ENCODE measurements around the gene MED22.
"Not testable (repeated sequence)": the region's sequence is repeated elsewhere in the genome, so short reads cannot be mapped to it uniquely, and the experiment has no call there.

MED22 gene

DNA sequence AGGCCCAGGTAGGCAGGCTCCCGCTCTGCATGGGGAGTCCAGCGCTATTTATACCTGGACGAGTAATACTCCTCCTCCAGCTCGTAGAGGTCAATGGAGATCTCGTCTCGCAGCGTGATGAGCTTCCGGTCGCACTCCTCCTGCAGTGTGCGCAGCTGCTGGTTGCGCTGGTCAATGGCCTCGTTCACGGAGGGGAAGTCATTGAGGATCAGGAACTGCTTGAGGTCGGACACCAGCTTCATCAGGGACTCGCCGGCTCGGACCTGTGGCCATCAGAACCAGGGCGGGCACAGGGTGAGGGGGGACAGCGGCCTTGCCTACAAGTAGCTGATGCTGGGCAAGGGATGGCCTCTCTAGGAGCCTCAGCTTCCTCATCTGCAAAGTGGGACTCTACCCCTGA is 3.9 kb downstream of the MED22 start:
- Histone ChIP-seq H3K4me1 (ENCODE audit: control insufficient read depth in 1 of 2, insufficient read depth in 2 of 2, low read length in 2 of 2) (peaks cover 8 to 21% of the 10 kb centered on the region in 2 donors), H3K27ac (ENCODE audit: low read length) (no peak overlapping the region), H3K4me3 (ENCODE audit: low read depth in 1 of 2, low read length in 2 of 2) (no peak overlapping the region), H3K9me3 (ENCODE audit: control insufficient read depth in 1 of 2, low read length in 2 of 2) (no peaks in the 10 kb centered on the region), H3K27me3 (ENCODE audit: low read depth, low read length) (no peaks in the 10 kb centered on the region), H3K36me3 (ENCODE audit: control insufficient read depth in 1 of 2, insufficient read depth in 2 of 2, low read length in 2 of 2) (peaks cover 40 to 60% of the 10 kb centered on the region in 2 donors)

DNA sequence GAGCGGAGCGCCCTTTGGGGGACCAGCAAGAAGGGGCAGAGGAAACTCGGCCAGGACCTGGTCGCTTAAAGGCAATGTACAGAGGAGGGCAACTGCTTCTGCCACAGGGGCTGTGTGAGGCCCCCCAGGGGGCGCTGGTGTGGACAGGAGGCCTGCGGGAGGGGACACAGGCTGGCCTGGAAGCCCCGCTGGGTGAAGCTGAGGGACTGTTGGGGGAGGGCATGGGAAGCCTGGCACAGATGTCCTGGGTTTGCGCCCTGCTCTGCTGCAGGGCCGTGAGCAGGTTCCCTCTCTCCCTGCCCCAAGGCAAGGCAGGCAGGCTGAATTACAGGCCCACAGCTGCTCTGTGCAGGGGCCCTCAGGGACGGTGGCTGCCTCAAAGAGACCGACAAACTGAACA is 5.4 kb downstream of the MED22 start:
- no peak overlapping the region for H3K4me3 ChIP-seq (ENCODE audit: low read depth in 1 of 2, low read length in 2 of 2)
- peaks cover 40 to 60% of the 10 kb centered on the region in 2 donors for H3K36me3 ChIP-seq (ENCODE audit: control insufficient read depth in 1 of 2, insufficient read depth in 2 of 2, low read length in 2 of 2)
- H3K27ac ChIP-seq (ENCODE audit: low read length), result no peak overlapping the region
- no peaks in the 10 kb centered on the region for H3K9me3 ChIP-seq (ENCODE audit: control insufficient read depth in 1 of 2, low read length in 2 of 2)
- no peaks in the 10 kb centered on the region for H3K27me3 ChIP-seq (ENCODE audit: low read depth, low read length)
- peaks cover 5 to 16% of the 10 kb centered on the region in 2 donors for H3K4me1 ChIP-seq (ENCODE audit: control insufficient read depth in 1 of 2, insufficient read depth in 2 of 2, low read length in 2 of 2)

GRCh38 chr9:133342069-133342406 is 5.9 kb downstream of the MED22 start:
- Histone ChIP-seq H3K27me3 (ENCODE audit: low read depth, low read length) (no peaks in the 10 kb centered on the region), H3K27ac (ENCODE audit: low read length) (no peak overlapping the region), H3K36me3 (ENCODE audit: control insufficient read depth in 1 of 2, insufficient read depth in 2 of 2, low read length in 2 of 2) (peaks cover 40 to 60% of the 10 kb centered on the region in 2 donors), H3K9me3 (ENCODE audit: control insufficient read depth in 1 of 2, low read length in 2 of 2) (no peaks in the 10 kb centered on the region), H3K4me3 (ENCODE audit: low read depth in 1 of 2, low read length in 2 of 2) (no peak overlapping the region), H3K4me1 (ENCODE audit: control insufficient read depth in 1 of 2, insufficient read depth in 2 of 2, low read length in 2 of 2) (peaks cover 5 to 16% of the 10 kb centered on the region in 2 donors)

DNA sequence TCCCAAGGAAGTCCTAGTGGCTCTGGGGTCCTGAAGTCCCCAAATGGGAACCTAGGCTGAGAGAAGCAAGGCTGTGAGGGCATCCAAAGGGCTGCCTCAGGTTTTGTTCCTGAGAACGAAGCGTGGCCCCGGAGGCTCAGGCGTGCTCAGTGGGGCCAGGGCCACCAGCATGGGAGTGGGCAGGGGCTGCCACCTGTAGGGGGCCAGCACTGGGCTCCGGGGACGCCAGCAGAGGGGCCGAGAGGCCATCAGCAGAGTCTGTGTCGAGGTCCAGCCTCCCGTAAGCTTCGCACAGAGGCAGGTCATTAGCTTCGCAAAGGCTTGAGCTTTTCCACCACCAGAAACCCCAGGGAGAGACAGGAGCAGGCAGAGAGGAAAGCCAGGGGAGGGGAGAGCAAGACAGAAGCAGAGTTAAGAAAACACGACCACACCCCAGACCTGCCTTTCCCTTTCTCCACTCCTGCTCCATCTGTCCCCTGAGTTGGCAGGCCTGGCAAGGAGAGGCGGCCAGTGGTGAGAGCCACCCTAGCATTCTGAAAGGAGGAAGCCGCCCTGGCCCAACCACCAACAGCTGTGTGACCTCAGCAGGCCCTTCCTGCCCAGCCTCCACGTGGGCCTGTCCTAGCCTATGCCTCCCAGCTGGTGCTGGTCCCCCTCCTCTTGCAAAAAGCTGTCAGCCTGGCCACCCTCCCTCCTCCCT is 6.4 kb downstream of the MED22 start:
- H3K27ac ChIP-seq (ENCODE audit: low read length), result no peak overlapping the region
- no peaks in the 10 kb centered on the region for H3K9me3 ChIP-seq (ENCODE audit: control insufficient read depth in 1 of 2, low read length in 2 of 2)
- peaks cover 40 to 60% of the 10 kb centered on the region in 2 donors for H3K36me3 ChIP-seq (ENCODE audit: control insufficient read depth in 1 of 2, insufficient read depth in 2 of 2, low read length in 2 of 2)
- peaks cover 1 to 12% of the 10 kb centered on the region in 2 donors for H3K4me1 ChIP-seq (ENCODE audit: control insufficient read depth in 1 of 2, insufficient read depth in 2 of 2, low read length in 2 of 2)
- no peaks in the 10 kb centered on the region for H3K27me3 ChIP-seq (ENCODE audit: low read depth, low read length)
- no peak overlapping the region for H3K4me3 ChIP-seq (ENCODE audit: low read depth in 1 of 2, low read length in 2 of 2)

DNA sequence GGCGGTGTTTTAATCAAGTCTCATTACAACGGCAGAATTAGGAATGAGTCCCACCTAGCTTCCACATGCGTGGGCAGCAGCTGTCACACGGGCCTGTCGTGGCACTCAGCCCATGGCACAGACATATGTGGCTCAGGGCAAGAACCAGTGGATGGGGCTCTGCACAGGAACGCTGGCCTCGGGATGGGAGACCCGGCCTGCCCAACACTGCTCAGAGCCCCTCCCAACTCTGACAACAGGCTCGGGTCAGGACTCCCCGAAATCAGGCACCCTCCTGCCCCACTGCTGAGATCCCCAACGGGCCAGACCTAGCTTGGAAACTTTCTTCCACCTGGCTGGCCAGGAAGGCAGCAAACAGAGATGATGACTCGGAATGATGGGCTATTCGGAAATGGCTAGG is 7.0 kb downstream of the MED22 start:
- peak overlapping the region in 1 of 2 donors; percentile 21 for H3K4me3 ChIP-seq (ENCODE audit: low read depth in 1 of 2, low read length in 2 of 2)
- no peaks in the 10 kb centered on the region for H3K9me3 ChIP-seq (ENCODE audit: control insufficient read depth in 1 of 2, low read length in 2 of 2)
- peaks cover 40 to 60% of the 10 kb centered on the region in 2 donors for H3K36me3 ChIP-seq (ENCODE audit: control insufficient read depth in 1 of 2, insufficient read depth in 2 of 2, low read length in 2 of 2)
- no peak overlapping the region for H3K27ac ChIP-seq (ENCODE audit: low read length)
- no peaks in the 10 kb centered on the region for H3K27me3 ChIP-seq (ENCODE audit: low read depth, low read length)
- H3K4me1 ChIP-seq (ENCODE audit: control insufficient read depth in 1 of 2, insufficient read depth in 2 of 2, low read length in 2 of 2), result peaks cover 0 to 6% of the 10 kb centered on the region in 2 donors

DNA sequence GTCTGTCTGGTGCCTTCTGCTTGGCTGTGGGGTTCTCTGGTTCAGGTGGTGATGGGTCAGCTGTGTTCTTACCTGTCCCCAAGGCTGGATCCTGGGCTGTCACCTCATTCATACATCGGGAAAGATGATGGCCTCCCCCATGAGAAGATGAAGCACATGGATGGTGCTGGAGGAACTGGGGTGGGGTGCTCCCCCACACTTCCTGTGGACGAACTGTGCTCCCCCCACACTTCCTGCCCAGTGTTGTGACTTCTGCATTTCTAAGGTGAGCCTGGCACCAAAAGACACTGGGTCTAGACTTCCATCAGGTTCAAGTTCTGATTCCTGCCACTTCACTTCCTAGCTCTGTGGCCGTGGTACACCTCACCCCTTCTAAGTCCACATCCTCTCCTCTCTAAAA is 7.7 kb downstream of the MED22 start:
- H3K36me3 ChIP-seq (ENCODE audit: control insufficient read depth in 1 of 2, insufficient read depth in 2 of 2, low read length in 2 of 2), result peaks cover 37 to 58% of the 10 kb centered on the region in 2 donors
- no peak overlapping the region for H3K27ac ChIP-seq (ENCODE audit: low read length)
- H3K9me3 ChIP-seq (ENCODE audit: control insufficient read depth in 1 of 2, low read length in 2 of 2), result no peaks in the 10 kb centered on the region

DNA sequence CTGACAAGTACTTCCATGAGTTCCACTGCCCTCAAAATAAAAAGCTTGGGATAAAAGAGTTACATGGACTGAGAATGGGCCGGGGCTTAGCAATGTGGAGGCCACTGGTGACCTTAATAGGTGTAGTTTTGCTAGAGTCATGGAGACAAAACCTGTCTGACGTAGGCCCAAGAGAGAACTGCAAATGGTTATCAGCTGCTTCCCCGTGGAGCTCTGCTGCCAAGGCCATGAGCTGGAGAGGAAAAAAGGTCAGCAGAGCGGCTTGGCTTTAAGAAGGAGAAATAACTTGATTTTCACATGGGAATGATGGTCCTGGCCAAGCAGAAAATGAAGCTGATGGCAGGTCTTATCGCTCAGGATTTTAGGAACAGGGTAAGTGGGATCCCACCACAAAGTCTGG is 8.3 kb downstream of the MED22 start:
- Histone ChIP-seq H3K4me1 (ENCODE audit: control insufficient read depth in 1 of 2, insufficient read depth in 2 of 2, low read length in 2 of 2) (peaks cover 1 to 12% of the 10 kb centered on the region in 2 donors), H3K27ac (ENCODE audit: low read length) (no peak overlapping the region), H3K36me3 (ENCODE audit: control insufficient read depth in 1 of 2, insufficient read depth in 2 of 2, low read length in 2 of 2) (peaks cover 35 to 52% of the 10 kb centered on the region in 2 donors), H3K27me3 (ENCODE audit: low read depth, low read length) (no peaks in the 10 kb centered on the region), H3K9me3 (ENCODE audit: control insufficient read depth in 1 of 2, low read length in 2 of 2) (no peaks in the 10 kb centered on the region), H3K4me3 (ENCODE audit: low read depth in 1 of 2, low read length in 2 of 2) (no peak overlapping the region)

More for the DNA sequence above, 7.7 kb downstream of the MED22 start:
- H3K4me1 ChIP-seq (ENCODE audit: control insufficient read depth in 1 of 2, insufficient read depth in 2 of 2, low read length in 2 of 2), result peaks cover 0 to 6% of the 10 kb centered on the region in 2 donors
- H3K4me3 ChIP-seq (ENCODE audit: low read depth in 1 of 2, low read length in 2 of 2), result peak overlapping the region in 1 of 2 donors; percentile 21
- no peaks in the 10 kb centered on the region for H3K27me3 ChIP-seq (ENCODE audit: low read depth, low read length)

DNA sequence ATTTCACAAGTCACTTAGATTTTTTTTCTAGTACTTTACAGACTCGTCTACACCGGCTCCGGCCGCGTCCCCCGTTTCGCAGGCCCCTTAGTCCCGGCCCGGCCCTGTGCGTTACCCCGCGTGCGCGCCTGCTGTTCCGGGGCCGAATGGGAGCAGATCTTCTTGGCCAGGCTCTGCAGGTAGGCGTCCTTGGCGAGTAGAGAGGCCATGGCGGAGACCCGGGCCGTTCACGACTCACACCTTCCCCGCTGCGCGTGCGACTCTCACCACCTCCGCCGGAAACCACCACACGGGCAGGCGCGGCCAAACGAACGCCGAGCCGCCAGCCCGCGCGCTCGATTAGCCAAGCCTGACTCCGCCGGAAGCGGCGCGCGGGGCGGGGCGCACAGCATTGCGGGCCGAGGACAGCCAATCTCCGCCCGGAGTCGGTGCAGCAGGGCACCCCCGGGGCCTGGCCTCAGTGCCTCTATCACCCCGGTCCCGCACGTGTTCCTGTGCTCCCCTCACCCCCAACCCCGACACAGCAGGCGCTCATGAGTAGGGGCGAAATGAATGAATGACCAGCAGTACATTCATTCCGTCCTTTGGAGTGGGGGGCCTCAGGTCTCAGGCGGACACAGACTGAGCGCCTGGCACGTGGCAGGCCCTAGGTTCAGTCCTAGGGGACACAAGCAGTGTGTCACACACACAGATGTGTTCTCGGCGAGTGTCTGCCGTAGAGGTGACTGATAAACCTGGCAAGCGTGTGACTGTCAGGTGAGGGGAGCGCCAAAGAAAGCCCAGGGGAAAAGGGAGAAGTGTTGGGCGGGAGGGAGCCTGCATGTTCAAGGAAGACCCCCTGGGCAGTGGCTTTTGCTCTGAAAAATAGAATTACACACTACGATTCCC is 11.8 kb downstream of the MED22 start, which contains the start of gene SURF6:
Gene SURF6, minus strand, starts transcription at position 265 of the 888 bp plus-strand sequence. Its CDS starts 56 bp downstream, at position 209.
- H3K4me1 ChIP-seq (ENCODE audit: control insufficient read depth in 1 of 2, insufficient read depth in 2 of 2, low read length in 2 of 2), result peaks cover 8 to 22% of the 10 kb centered on the region in 2 donors
- H3K36me3 ChIP-seq (ENCODE audit: control insufficient read depth in 1 of 2, insufficient read depth in 2 of 2, low read length in 2 of 2), result peaks cover 40 to 49% of the 10 kb centered on the region in 2 donors
- H3K4me3 ChIP-seq (ENCODE audit: low read depth in 1 of 2, low read length in 2 of 2), result peak within 1 kb of the TSS; percentile 79 to 92
- peak within 1 kb of the TSS; percentile 72 for H3K27ac ChIP-seq (ENCODE audit: low read length)
- H3K27me3 ChIP-seq (ENCODE audit: low read depth, low read length), result no peaks in the 10 kb centered on the region
- H3K9me3 ChIP-seq (ENCODE audit: control insufficient read depth in 1 of 2, low read length in 2 of 2), result no peaks in the 10 kb centered on the region

DNA sequence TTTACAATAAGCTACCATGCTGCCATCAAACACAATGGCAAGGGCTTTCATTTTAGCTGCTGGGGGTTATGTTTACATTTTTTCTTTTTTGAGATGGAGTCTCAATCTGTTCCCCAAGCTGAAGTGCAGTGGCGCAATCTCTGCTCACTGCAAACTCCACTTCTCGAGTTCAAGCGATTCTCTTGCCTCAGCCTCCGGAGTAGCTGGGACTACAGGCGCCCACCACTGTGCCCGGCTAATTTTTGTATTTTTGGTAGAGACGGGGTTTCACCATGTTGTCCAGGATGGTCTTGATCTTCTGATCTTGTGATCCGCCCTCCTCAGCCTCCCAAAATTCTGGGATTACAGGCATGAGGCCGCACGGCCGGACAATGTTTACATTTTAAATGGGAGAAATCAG is 13.0 kb downstream of the MED22 start:
- Histone ChIP-seq H3K4me1 (ENCODE audit: control insufficient read depth in 1 of 2, insufficient read depth in 2 of 2, low read length in 2 of 2) (peaks cover 8 to 22% of the 10 kb centered on the region in 2 donors), H3K27ac (ENCODE audit: low read length) (peak overlapping the region; percentile 39), H3K4me3 (ENCODE audit: low read depth in 1 of 2, low read length in 2 of 2) (peak overlapping the region; percentile 79 to 92), H3K36me3 (ENCODE audit: control insufficient read depth in 1 of 2, insufficient read depth in 2 of 2, low read length in 2 of 2) (peaks cover 35 to 48% of the 10 kb centered on the region in 2 donors)
- not testable (repeated sequence) for H3K27me3 ChIP-seq (ENCODE audit: low read depth, low read length); H3K9me3 ChIP-seq (ENCODE audit: control insufficient read depth in 1 of 2, low read length in 2 of 2)

DNA sequence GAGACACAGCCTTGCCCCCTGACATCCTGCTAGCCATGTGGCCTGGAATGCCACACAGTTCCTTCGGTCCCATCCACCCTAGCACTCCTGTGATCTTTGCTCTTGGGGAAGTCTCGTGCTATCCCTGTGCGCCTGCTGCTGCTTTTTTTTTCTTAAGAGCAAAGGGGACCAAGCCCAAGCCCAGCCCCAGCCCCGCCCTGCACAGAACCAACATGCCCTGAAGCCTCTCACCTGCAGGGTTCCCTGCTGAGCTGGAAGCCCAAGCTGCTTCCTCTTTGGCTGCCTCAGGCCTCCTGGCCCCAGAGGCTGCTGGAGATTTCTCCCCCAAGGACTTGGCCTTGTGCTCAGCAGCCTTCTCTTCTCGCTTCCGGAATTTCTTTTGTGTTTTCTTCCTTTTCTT is 13.8 kb downstream of the MED22 start:
- H3K36me3 ChIP-seq (ENCODE audit: control insufficient read depth in 1 of 2, insufficient read depth in 2 of 2, low read length in 2 of 2), result peaks cover 33 to 44% of the 10 kb centered on the region in 2 donors
- no peaks in the 10 kb centered on the region for H3K9me3 ChIP-seq (ENCODE audit: control insufficient read depth in 1 of 2, low read length in 2 of 2)
- H3K27ac ChIP-seq (ENCODE audit: low read length), result peak overlapping the region; percentile 39
- H3K27me3 ChIP-seq (ENCODE audit: low read depth, low read length), result no peaks in the 10 kb centered on the region
- peak overlapping the region in 1 of 2 donors; percentile 42 for H3K4me3 ChIP-seq (ENCODE audit: low read depth in 1 of 2, low read length in 2 of 2)
- peaks cover 8 to 20% of the 10 kb centered on the region in 2 donors for H3K4me1 ChIP-seq (ENCODE audit: control insufficient read depth in 1 of 2, insufficient read depth in 2 of 2, low read length in 2 of 2)

GRCh38 chr9:133333566-133333965 is 14.4 kb downstream of the MED22 start:
- H3K9me3 ChIP-seq (ENCODE audit: control insufficient read depth in 1 of 2, low read length in 2 of 2), result no peaks in the 10 kb centered on the region
- H3K27ac ChIP-seq (ENCODE audit: low read length), result peak overlapping the region; percentile 39
- peak overlapping the region in 1 of 2 donors; percentile 11 for H3K4me3 ChIP-seq (ENCODE audit: low read depth in 1 of 2, low read length in 2 of 2)
- no peaks in the 10 kb centered on the region for H3K27me3 ChIP-seq (ENCODE audit: low read depth, low read length)
- peaks cover 33 to 44% of the 10 kb centered on the region in 2 donors for H3K36me3 ChIP-seq (ENCODE audit: control insufficient read depth in 1 of 2, insufficient read depth in 2 of 2, low read length in 2 of 2)
- peaks cover 8 to 18% of the 10 kb centered on the region in 2 donors for H3K4me1 ChIP-seq (ENCODE audit: control insufficient read depth in 1 of 2, insufficient read depth in 2 of 2, low read length in 2 of 2)

Measured in muscle layer of duodenum (tissue), 2 donors.